Measurements from ENCODE around the gene ATRNL1.
"Not testable (repeated sequence)": the region's sequence is repeated elsewhere in the genome, so short reads cannot be mapped to it uniquely, and the experiment has no call there.

The ATRNL1 gene

DNA sequence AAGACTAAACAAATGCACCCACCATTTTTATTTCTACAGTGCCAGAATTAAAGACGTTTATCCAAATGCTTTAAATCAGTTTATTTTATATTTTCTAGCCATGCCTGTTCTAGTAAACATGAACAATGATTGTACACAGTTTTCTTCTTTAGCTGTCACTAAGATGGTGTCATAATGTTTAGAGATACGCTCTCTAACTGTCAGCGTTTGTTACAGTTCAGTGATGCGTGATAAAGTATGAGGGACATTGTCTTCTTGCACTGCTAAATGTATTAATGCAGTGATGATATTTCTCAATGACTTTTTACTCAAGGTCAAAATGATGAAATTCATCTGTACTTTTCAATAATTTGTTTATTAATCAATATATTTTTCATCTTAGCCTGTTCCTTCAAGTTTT lies 513.6 kb downstream of the ATRNL1 start:
- no peak for DNase-seq (ENCODE audit: low read depth)

DNA sequence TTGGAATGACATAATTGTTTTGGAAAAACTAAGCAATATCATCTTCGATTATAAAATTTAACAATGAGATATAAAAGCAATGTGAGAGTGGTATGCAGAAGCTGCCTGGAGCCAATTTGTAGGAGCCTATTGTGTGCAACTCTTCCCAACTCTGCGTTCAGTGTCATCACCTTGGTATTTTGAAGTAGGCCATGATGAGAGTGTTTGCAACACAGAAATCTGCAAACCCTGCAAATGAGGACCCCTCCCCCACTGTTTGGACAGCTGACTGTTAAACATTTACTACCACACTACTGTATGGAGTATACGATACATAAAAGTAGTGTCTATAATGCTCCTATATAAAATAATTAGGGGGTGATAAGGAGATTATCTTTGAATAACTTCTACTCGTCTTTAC lies 531.3 kb downstream of the ATRNL1 start:
- DNase-seq (ENCODE audit: low read depth): no peak

DNA sequence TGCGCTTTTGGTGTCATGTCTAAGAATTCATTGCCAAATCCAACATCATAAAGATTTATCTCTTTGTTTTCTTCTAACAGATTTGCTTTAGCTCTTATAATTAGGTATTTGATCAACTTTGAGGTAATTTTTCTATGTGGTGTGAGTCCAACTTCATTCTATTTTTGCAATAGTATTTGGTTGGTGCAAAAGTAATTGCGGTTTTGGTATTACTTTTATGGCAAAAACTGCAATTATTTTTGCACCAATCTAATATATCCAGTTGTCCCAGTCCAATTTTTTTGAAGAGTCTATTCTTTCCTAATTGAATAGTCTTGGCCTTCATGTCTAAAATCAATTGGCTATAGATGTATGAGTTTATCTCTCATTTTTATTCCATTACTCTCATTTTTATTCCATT lies 535.5 kb downstream of the ATRNL1 start:
- no peak for DNase-seq (ENCODE audit: low read depth)

DNA sequence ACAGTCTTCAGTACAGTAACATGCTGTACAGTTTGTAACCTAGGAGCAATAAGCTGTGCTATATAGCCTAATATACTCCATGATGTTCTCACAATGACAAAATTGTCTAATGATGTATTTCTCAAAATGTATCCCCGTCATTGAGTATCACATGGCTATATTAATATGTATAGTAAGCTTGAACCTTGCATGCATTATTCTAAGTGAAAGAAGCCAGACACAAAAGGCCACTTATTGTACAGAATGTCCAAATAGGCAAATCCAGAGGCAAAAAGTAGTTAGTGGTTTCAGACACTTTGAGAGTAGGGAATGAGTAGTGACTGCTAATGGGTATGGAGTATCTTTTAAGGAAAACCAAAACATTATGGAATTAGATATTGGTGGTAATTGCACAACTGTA lies 545.1 kb downstream of the ATRNL1 start:
- DNase-seq (ENCODE audit: low read depth): no peak

DNA sequence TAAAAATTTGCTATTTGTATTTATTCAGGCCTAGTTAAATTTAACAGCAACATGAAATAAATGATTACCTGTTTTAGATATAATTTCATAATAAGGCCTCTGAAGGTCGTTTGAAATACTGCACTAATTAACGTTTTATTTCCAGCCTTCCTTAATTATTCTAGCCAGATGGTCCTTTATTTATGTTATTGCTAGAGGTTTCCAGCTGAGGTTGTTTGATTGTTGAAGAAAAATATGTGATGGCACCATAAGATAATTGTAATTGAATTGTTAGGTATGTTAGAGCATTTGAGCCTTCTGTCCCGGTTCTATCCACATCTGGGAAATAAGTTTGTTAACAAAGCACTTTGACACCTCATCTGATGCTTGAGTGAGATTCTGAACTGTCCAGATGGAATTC lies 556.1 kb downstream of the ATRNL1 start:
- DNase-seq (ENCODE audit: low read depth): no peak

DNA sequence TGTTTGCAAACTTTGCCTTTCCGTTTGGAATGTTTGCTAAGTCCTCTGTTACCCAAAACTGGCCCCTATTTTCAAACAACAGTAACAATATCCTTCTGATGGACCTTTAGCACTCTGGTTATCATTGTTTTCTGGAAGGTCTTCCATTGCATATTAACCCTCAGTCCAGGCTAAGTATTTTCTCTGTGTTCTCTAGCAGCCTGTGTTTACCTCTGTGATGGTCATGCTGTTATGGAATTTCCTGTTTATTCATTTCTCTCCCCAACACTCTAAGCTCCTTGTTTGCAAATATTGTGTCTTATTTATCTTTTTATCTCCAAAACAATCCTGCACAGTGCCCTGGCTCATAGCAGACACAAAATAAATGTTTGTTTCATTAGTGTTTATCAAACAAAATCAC lies 560.3 kb downstream of the ATRNL1 start:
- no peak for DNase-seq (ENCODE audit: low read depth)

DNA sequence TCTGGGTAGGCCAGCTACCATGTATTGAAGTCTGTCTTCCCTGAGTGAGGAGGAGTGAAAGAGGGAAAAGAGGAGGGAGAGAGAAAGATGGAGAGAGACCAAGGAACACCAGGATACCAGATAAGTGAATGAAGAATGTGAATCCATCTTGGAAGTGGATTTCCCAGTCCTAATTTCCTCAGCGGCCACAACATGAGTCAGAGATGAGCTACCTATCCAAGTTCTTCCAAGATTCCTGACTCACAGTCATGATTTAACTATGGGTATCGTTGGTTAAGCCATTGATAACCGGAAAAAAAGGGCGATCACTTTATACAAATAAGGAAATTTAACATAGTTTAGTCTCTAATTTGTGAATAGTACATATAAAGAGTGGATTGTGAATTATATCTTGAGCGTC lies 561.8 kb downstream of the ATRNL1 start:
- DNase-seq (ENCODE audit: low read depth): no peak

DNA sequence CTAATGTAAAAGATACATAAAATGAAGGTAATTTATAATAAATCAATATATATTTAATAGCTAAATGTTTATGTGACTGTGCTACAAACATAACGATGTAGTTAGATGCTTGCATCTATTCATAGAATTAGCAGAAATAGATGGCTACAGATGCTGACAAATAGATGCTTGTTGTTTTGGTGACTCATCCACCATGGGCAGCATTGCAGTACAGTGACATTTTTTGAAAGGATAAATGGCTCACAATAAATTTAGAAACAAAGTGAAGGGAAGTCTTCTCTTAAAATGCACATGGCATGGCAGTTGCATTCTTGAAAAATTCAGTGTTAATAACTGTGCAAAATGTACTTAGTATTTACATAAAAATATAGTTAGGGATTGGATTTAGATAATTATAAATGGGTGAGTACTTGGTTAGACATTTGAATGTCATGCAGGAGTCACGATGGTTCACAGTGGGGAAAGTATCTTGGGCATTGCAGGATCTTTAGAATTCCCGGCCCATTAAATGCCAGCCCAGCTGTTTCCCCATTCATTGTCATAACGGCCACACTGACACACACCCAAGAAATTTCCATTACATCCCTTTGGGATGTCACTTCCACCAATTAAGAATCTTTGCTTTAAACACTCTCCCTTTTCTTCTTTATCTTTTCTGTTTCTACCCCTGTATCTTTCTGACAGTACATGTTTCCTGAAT lies 564.1 kb downstream of the ATRNL1 start:
- no peak for DNase-seq (ENCODE audit: low read depth)

DNA sequence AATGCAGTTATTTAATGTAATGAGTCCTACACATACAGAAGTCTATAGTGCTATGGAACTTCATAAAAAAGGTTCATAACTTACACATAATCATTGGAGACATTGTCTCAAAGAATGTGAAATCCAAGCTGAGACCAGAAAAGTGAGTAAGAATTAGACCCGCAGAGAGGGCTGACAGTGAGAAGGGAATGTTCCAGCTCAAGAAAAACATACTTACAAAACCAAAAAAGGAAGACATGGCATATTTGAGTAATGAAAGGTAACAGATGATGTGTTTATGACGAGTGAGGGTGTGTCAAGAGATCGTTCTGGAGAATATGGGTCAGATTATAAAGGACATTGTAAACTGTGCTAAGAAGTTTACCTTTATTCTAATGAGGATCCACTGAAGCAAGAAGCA lies 566.5 kb downstream of the ATRNL1 start:
- no peak for DNase-seq (ENCODE audit: low read depth)

DNA sequence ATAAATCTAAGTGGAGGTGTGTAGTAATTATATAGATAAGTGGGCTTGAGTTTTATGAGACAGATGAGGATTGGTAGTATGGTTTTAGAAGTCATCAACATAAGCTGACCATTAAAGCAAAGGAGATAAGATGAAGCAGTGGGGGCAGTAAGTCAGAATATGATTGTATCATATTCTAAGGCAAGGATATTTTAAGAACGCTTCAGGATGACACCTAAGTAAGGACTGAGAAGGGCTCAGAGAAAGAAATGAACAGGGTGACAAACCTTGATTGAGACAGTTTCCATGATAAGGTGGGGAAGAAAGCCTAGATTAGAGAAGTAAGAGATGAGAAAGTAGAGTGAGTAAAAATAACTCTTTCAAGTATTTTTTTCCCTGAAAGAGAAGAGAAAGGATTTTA lies 567.2 kb downstream of the ATRNL1 start:
- no peak for DNase-seq (ENCODE audit: low read depth)

DNA sequence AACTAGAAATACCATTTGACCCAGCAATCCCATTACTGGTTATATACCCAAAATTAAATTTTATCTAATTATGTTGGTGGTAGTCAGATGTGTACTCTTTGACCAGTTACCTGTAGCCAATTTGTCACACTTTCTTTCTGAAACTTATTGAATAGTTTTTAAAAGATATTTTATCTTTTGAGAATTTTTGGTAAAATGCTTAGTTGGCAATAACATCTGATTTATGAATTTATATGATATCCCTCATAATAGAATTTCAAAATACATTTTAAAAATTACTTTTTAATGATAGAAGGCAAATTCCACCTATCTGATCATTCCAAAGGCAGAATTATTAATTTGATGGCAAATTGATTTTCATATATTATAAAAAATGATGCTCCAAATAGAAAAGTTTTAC lies 569.3 kb downstream of the ATRNL1 start:
- no peak for DNase-seq (ENCODE audit: low read depth)

DNA sequence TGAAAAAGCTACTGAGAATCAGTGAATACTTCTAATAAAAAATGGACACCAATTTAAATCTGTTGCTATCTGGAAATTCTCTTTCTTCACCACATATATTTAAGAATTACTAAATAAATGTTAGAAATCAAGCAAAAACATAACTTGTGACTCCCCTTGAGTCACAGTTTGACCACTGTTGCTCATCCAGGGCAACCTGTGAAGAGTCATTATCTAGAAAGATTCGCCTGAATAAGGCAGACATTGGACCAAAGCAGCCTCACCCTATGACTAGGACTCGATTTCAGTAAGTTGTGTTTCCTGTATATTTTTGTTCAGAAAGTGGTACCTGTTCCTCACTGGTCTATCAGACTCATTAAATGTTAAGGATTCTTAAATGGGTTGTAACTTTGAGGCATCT lies 572.4 kb downstream of the ATRNL1 start:
- DNase-seq (ENCODE audit: low read depth): no peak

DNA sequence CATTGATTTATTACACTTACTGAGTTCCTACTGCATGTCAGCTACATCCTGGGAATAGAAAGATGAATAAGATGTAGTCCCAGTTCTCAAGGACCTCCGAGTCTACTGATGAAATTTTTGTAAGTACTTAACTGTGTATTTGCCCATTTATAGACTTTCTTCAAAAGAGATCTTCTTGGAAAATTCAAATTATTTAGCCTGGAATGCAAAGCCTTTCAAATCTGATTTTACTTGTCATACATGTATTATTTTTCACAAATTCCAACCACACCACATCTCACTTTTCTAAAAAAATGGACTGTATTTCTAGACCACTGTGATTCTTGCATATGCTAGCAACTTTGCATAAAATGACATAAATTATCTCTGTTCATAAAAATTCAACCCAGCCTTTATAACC lies 581.3 kb downstream of the ATRNL1 start:
- DNase-seq (ENCODE audit: low read depth): no peak

DNA sequence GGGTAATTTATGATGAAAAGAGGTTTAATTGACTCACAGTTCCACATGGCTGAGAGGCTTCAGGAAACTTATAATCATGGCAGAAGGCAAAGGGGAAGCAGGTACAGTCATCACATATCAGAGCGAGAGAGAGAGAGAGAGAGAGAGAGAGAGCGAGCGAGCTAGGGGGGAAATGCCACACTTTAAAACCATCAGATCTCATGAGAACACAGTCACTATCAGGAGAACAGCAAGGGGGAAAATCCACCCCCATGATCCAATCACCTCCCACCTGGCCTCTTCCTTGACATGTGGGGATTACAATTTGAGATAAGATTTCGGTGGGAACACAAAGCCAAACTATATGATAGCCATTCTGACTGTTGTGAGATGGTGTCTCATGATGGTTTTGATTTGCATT lies 603.6 kb downstream of the ATRNL1 start:
- DNase-seq (ENCODE audit: low read depth): no peak

DNA sequence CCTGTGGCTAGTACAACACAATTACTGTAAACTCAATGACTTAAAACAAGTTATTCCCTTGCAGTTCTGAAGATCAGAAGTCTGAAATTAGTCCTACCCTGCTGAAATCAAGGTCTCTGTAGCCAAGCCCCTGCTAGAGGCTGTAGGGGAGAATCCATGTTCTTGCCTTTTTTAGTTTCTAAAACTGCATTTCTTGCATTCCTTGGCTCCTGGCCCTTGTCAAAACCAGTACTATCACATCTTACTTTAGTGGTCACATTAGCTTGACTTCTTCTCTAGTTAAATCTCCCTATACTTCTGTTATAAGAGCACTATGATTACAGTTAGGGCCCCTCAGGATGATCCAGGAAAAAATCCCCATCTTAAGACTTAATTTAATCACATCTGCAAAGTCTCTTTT lies 612.9 kb downstream of the ATRNL1 start:
- DNase-seq (ENCODE audit: low read depth): no peak

DNA sequence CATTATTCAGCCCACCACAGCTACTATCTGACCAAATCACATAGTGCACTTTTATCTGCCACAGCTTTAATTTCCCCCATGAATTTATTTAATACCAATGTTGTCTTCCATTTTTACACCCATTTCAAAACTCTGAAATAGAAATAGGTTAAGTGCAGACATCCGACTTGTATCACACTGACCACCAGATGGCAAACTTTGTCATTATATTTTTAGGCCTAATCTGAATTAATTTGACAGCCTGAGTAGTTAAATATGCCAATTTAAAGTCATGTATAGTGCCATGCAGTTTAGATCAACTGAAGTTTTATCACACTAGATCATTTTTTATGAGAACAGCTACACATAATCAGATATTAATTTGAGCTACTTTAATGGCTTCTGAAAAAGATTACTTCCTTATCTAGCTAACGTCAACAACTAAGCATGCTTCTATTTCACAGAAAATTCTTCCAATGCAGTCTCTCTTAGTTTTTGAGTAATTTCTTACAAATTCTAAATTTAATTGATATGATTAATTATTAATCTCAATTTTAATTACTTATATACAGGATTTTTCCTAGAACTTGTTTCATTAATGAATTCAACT lies 613.4 kb downstream of the ATRNL1 start:
- DNase-seq (ENCODE audit: low read depth): no peak

DNA sequence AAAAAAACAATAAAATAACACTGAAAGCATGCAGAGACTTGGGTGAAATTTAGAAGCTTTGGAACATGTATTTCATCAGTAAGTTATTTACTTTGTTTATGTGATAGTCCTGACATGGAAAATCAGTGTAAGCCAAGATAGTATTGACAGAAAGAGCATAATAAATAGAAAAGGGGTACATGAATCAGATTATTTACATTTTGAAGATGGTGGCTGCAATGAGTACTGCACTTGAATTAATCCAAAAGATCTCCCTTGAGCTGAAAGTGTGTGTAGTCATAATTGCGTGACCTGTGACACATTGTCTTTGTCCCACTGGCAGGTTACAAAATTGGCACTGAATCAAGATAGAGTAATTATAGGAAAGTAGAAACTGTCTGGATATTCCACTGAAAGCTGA lies 617.0 kb downstream of the ATRNL1 start:
- DNase-seq (ENCODE audit: low read depth): no peak

DNA sequence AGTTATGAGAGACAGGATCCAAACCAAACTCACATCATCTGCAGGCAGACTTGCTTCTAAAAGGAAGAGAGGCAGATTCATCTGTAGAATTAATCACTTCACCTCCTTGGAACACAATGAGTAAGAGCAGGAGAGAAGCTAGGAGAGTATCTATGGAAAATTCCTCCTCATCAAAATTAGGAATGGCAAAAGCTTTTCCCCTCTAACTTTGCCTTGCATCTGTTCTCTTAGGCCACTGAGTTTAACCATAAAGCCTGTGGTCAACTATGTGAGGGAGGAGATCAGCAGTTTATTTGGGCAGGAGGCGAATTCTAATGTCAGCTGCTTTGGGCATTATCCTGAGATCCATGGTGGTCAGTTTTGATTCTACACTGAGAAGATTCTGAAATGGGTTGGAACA lies 618.1 kb downstream of the ATRNL1 start:
- DNase-seq (ENCODE audit: low read depth): no peak

DNA sequence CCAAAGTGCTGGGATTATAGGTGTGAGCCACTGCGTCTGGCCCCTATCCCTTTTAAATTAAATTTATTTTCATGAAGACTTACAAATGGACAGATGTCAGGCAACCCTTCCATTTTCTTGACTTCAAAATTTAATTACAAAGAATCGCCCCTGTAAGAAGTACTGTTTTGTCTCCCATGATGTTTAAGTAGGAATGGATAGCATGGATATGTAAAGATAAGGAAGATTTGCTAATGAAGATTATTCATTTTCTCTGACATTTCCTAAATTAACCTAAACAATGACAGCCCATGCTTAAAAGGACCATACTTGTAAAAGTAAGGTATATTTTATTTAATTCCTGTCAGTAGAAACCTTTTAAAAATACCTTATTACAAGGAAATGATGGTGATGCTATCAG lies 627.0 kb downstream of the ATRNL1 start:
- DNase-seq (ENCODE audit: low read depth): no peak

DNA sequence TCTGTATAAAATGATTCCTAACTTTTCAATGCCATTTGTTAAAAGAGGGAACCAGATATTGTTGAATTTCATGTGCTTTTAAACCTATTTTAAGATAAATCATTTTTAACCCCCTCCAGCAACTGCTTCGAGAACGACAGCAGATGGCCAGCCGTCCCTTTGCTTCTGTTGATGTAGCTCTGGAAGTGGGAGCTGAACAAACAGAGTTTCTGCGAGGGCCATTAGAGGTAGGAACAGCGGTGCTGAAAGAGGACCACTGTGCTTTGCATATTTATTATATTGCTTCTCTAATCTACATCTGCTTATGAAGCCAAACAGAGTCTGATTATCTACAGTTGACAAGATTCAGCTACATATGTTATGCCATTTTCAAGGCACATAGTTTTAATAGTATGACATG lies 634.0 kb downstream of the ATRNL1 start:
- no peak for DNase-seq (ENCODE audit: low read depth)

DNA sequence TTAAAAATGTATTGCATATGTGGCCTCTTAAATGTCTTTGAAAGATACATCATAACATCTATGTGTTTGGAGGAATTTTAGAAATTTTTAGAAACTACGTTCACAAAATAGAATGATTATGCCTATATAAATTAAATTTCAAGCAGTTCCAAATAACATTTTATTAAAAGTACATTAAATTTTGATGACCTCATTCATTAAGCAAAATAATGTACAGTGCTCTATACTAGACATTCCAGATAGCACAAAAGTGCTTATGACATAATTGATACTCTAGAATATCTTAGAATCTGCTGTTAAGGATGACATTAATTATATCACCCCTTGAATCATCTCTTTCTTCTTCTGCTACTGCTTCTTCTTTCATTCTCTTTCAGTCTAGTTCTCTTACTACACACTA lies 650.9 kb downstream of the ATRNL1 start:
- DNase-seq (ENCODE audit: low read depth): no peak

DNA sequence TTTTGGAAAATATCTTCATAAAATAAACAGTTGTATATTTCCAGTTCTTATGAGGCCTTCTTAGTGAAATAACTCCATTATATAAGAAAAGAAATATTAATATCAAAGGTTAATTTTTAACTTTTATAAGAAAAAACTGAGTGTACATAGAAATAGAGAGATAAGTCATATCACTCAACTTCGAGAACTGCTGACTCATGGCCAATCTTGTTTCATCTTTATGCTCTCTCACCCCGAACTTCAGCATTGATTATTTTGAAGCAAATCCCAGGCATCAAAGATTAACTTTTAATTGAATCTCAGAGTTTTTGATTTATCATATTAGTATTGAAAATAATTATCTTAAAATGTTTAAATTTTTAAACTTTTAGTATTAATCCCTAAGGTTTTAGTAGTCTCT lies 652.8 kb downstream of the ATRNL1 start:
- no peak for DNase-seq (ENCODE audit: low read depth)

DNA sequence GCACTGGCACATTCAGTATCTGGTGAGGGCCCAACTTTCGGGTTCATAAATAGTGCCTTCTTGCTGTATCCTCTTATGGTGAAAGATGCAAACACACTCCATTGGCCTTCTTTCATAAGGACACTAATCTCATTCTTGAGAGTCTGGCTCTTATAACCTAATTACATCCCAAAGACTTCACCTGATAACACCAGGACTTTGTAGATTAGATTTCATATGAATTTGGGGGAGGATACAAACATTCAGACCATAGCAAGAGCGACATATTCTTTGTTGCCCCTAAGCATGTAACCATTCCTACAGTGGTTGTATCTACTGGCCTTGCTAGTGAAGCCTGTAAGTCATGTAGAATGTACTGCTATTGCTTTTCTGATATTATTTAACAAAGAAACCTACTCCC lies 654.6 kb downstream of the ATRNL1 start:
- no peak for DNase-seq (ENCODE audit: low read depth)

DNA sequence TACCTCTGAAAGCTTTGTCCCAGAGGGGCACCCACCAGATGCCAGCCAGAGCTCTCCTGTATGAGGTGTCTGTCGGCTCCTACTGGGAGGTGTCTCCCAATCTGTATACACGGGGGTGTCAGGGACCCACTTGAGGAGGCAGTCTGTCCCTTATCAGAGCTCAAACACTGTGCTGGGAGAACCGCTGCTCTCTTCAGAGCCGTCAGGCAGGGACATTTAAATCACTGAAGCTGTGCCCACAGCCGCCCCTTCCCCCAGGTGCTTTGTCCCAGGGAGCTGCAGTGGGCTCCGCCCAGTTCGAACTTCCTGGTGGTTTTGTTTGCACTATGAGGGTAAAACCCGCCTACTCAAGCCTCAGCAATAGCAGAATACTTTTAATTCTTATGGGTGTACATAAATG lies 665.3 kb downstream of the ATRNL1 start:
- not testable (repeated sequence) for DNase-seq (ENCODE audit: low read depth)
